Measurements from ENCODE around the gene PLXNA4. TPM values are rescaled to one million over a fixed set of nuclear protein-coding genes. Genes with fewer than 3 reads are reported as not detected.

Gene PLXNA4
- total and polyA plus RNA-seq, 3 experiments from 2014 or later: 0.02 to 0.05 TPM; not detected in 1

- no peaks in the 10 kb centered on the region for H3K4me1 Mint-ChIP-seq
- H3K27ac ChIP-seq (ENCODE audit: low read depth, low read length): no peak overlapping the region
- no peak overlapping the region for H3K4me3 Mint-ChIP-seq
- H3K27me3 Mint-ChIP-seq: peaks cover 3 to 6% of the 10 kb centered on the region in 2 donors
- H3K4me1 ChIP-seq (ENCODE audit: insufficient read depth, low read length): no peaks in the 10 kb centered on the region
- DNase-seq: no peak
- H3K27me3 ChIP-seq (ENCODE audit: insufficient read depth, low read length, poor library complexity, severe bottlenecking): no peaks in the 10 kb centered on the region
- CTCF ChIA-PET: no interaction called here
- H3K9me3 Mint-ChIP-seq: no peaks in the 10 kb centered on the region
- no peak overlapping the region for H3K27ac Mint-ChIP-seq
- no peaks in the 10 kb centered on the region for H3K36me3 ChIP-seq (ENCODE audit: insufficient read depth, low read length)
- POLR2A ChIA-PET: no interaction called here
- no peaks in the 10 kb centered on the region for H3K36me3 Mint-ChIP-seq
- H3K4me3 ChIP-seq (ENCODE audit: low read length): no peak overlapping the region
- no peaks in the 10 kb centered on the region for H3K9me3 ChIP-seq (ENCODE audit: low read length)
These were observed 349.3 kb downstream of the PLXNA4 start for GRCh38 chr7:132226957-132227290.

GRCh38 chr7:132226046-132226956 is 350.0 kb downstream of the PLXNA4 start:
- no peak overlapping the region for H3K27ac Mint-ChIP-seq
- Histone ChIP-seq H3K27ac (ENCODE audit: low read depth, low read length) (no peak overlapping the region), H3K4me1 (ENCODE audit: insufficient read depth, low read length) (no peaks in the 10 kb centered on the region), H3K27me3 (ENCODE audit: insufficient read depth, low read length, poor library complexity, severe bottlenecking) (no peaks in the 10 kb centered on the region), H3K4me3 (ENCODE audit: low read length) (no peak overlapping the region), H3K36me3 (ENCODE audit: insufficient read depth, low read length) (no peaks in the 10 kb centered on the region), H3K9me3 (ENCODE audit: low read length) (no peaks in the 10 kb centered on the region)
- no peaks in the 10 kb centered on the region for H3K4me1 Mint-ChIP-seq
- ChIA-PET POLR2A (no interaction called here), CTCF (no interaction called here)
- no peak for DNase-seq
- peaks cover 3 to 6% of the 10 kb centered on the region in 2 donors for H3K27me3 Mint-ChIP-seq
- no peaks in the 10 kb centered on the region for H3K9me3 Mint-ChIP-seq
- no peaks in the 10 kb centered on the region for H3K36me3 Mint-ChIP-seq
- no peak overlapping the region for H3K4me3 Mint-ChIP-seq

GRCh38 chr7:132225216-132226030 is 350.8 kb downstream of the PLXNA4 start:
- H3K9me3 ChIP-seq (ENCODE audit: low read length): no peaks in the 10 kb centered on the region
- no peak overlapping the region for H3K27ac ChIP-seq (ENCODE audit: low read depth, low read length)
- no peak overlapping the region for H3K4me3 Mint-ChIP-seq
- H3K27me3 ChIP-seq (ENCODE audit: insufficient read depth, low read length, poor library complexity, severe bottlenecking): no peaks in the 10 kb centered on the region
- no peak for DNase-seq
- H3K9me3 Mint-ChIP-seq: no peaks in the 10 kb centered on the region
- H3K27me3 Mint-ChIP-seq: peaks cover 3 to 6% of the 10 kb centered on the region in 2 donors
- ChIA-PET POLR2A (no interaction called here), CTCF (no interaction called here)
- H3K4me1 Mint-ChIP-seq: no peaks in the 10 kb centered on the region
- H3K4me1 ChIP-seq (ENCODE audit: insufficient read depth, low read length): no peaks in the 10 kb centered on the region
- H3K36me3 Mint-ChIP-seq: no peaks in the 10 kb centered on the region
- no peaks in the 10 kb centered on the region for H3K36me3 ChIP-seq (ENCODE audit: insufficient read depth, low read length)
- no peak overlapping the region for H3K27ac Mint-ChIP-seq
- no peak overlapping the region for H3K4me3 ChIP-seq (ENCODE audit: low read length)

GRCh38 chr7:132221356-132221755 is 354.9 kb downstream of the PLXNA4 start:
- Histone ChIP-seq H3K36me3 (ENCODE audit: insufficient read depth, low read length) (no peaks in the 10 kb centered on the region), H3K4me3 (ENCODE audit: low read length) (no peak overlapping the region), H3K9me3 (ENCODE audit: low read length) (no peaks in the 10 kb centered on the region), H3K27ac (ENCODE audit: low read depth, low read length) (no peak overlapping the region), H3K4me1 (ENCODE audit: insufficient read depth, low read length) (no peaks in the 10 kb centered on the region), H3K27me3 (ENCODE audit: insufficient read depth, low read length, poor library complexity, severe bottlenecking) (no peaks in the 10 kb centered on the region)
- Mint-ChIP-seq H3K36me3 (no peaks in the 10 kb centered on the region), H3K27ac (no peak overlapping the region), H3K27me3 (peaks cover 3 to 6% of the 10 kb centered on the region in 2 donors), H3K4me3 (no peak overlapping the region), H3K4me1 (no peaks in the 10 kb centered on the region), H3K9me3 (no peaks in the 10 kb centered on the region)
- no peak for DNase-seq
- POLR2A ChIA-PET: no interaction called here
- CTCF ChIA-PET: no interaction called here

- no peak for DNase-seq
- H3K36me3 ChIP-seq (ENCODE audit: insufficient read depth, low read length): no peaks in the 10 kb centered on the region
- H3K36me3 Mint-ChIP-seq: no peaks in the 10 kb centered on the region
- H3K4me3 Mint-ChIP-seq: no peak overlapping the region
- no peaks in the 10 kb centered on the region for H3K27me3 ChIP-seq (ENCODE audit: insufficient read depth, low read length, poor library complexity, severe bottlenecking)
- no peaks in the 10 kb centered on the region for H3K9me3 Mint-ChIP-seq
- H3K4me1 ChIP-seq (ENCODE audit: insufficient read depth, low read length): no peaks in the 10 kb centered on the region
- ChIA-PET POLR2A (no interaction called here), CTCF (no interaction called here)
- no peak overlapping the region for H3K4me3 ChIP-seq (ENCODE audit: low read length)
- H3K27ac Mint-ChIP-seq: no peak overlapping the region
- peaks cover 3 to 6% of the 10 kb centered on the region in 2 donors for H3K27me3 Mint-ChIP-seq
- H3K27ac ChIP-seq (ENCODE audit: low read depth, low read length): no peak overlapping the region
- H3K9me3 ChIP-seq (ENCODE audit: low read length): no peaks in the 10 kb centered on the region
- no peaks in the 10 kb centered on the region for H3K4me1 Mint-ChIP-seq
These were observed 356.2 kb downstream of the PLXNA4 start for GRCh38 chr7:132220060-132220459.

GRCh38 chr7:132218876-132219275 is 357.4 kb downstream of the PLXNA4 start:
- H3K36me3 Mint-ChIP-seq: no peaks in the 10 kb centered on the region
- DNase-seq: no peak
- H3K4me1 ChIP-seq (ENCODE audit: insufficient read depth, low read length): no peaks in the 10 kb centered on the region
- no peaks in the 10 kb centered on the region for H3K4me1 Mint-ChIP-seq
- peaks cover 0 to 4% of the 10 kb centered on the region in 2 donors for H3K27me3 Mint-ChIP-seq
- H3K4me3 ChIP-seq (ENCODE audit: low read length): no peak overlapping the region
- H3K27ac ChIP-seq (ENCODE audit: low read depth, low read length): no peak overlapping the region
- ChIA-PET CTCF (no interaction called here), POLR2A (no interaction called here)
- peak overlapping the region in 1 of 8 donors; percentile 48 for H3K27ac Mint-ChIP-seq
- no peaks in the 10 kb centered on the region for H3K9me3 Mint-ChIP-seq
- H3K36me3 ChIP-seq (ENCODE audit: insufficient read depth, low read length): no peaks in the 10 kb centered on the region
- H3K4me3 Mint-ChIP-seq: no peak overlapping the region
- no peaks in the 10 kb centered on the region for H3K9me3 ChIP-seq (ENCODE audit: low read length)
- H3K27me3 ChIP-seq (ENCODE audit: insufficient read depth, low read length, poor library complexity, severe bottlenecking): no peaks in the 10 kb centered on the region

- CTCF ChIA-PET: no interaction called here
These were observed 359.3 kb downstream of the PLXNA4 start for GRCh38 chr7:132216847-132217525.

GRCh38 chr7:132214452-132214851 is 361.8 kb downstream of the PLXNA4 start:
- H3K36me3 ChIP-seq (ENCODE audit: insufficient read depth, low read length): no peaks in the 10 kb centered on the region
- no peak overlapping the region for H3K4me3 ChIP-seq (ENCODE audit: low read length)
- H3K4me1 Mint-ChIP-seq: no peaks in the 10 kb centered on the region
- no peak for DNase-seq
- no peak overlapping the region for H3K4me3 Mint-ChIP-seq
- no peaks in the 10 kb centered on the region for H3K9me3 Mint-ChIP-seq
- no peak overlapping the region for H3K27ac Mint-ChIP-seq
- no peaks in the 10 kb centered on the region for H3K9me3 ChIP-seq (ENCODE audit: low read length)
- no peaks in the 10 kb centered on the region for H3K4me1 ChIP-seq (ENCODE audit: insufficient read depth, low read length)
- ChIA-PET POLR2A (no interaction called here), CTCF (no interaction called here)
- H3K27me3 ChIP-seq (ENCODE audit: insufficient read depth, low read length, poor library complexity, severe bottlenecking): no peaks in the 10 kb centered on the region
- peaks cover 0 to 4% of the 10 kb centered on the region in 2 donors for H3K27me3 Mint-ChIP-seq
- H3K36me3 Mint-ChIP-seq: no peaks in the 10 kb centered on the region
- H3K27ac ChIP-seq (ENCODE audit: low read depth, low read length): no peak overlapping the region

More at GRCh38 chr7:132216847-132217525, 359.3 kb downstream of the PLXNA4 start:
- H3K9me3 Mint-ChIP-seq: no peaks in the 10 kb centered on the region
- H3K36me3 Mint-ChIP-seq: no peaks in the 10 kb centered on the region
- Histone ChIP-seq H3K4me3 (ENCODE audit: low read length) (no peak overlapping the region), H3K27me3 (ENCODE audit: insufficient read depth, low read length, poor library complexity, severe bottlenecking) (no peaks in the 10 kb centered on the region), H3K27ac (ENCODE audit: low read depth, low read length) (no peak overlapping the region), H3K9me3 (ENCODE audit: low read length) (no peaks in the 10 kb centered on the region), H3K4me1 (ENCODE audit: insufficient read depth, low read length) (no peaks in the 10 kb centered on the region), H3K36me3 (ENCODE audit: insufficient read depth, low read length) (no peaks in the 10 kb centered on the region)
- no peak for DNase-seq
- no peak overlapping the region for H3K27ac Mint-ChIP-seq
- H3K4me3 Mint-ChIP-seq: no peak overlapping the region
- POLR2A ChIA-PET: no interaction called here
- peaks cover 0 to 4% of the 10 kb centered on the region in 2 donors for H3K27me3 Mint-ChIP-seq
- H3K4me1 Mint-ChIP-seq: no peaks in the 10 kb centered on the region

Measured in CD8-positive, alpha-beta memory T cell (primary cell).